H1 (cell line): ENCODE measurements around the gene SCARB2. TPM values are rescaled to one million over a fixed set of nuclear protein-coding genes. Genes with fewer than 3 reads are reported as not detected.

ENCODE experiments used
- ATF3 ChIP-seq: IDR thresholded peaks from 2 replicates; pipeline ENCODE4 v1.6.1; 2011; ENCODE audit warnings: low read depth, mild to moderate bottlenecking, low read length; ENCODE audit not compliant: insufficient read depth
- CEBPB ChIP-seq: IDR thresholded peaks from 2 replicates; pipeline ENCODE4 v1.6.1; 2012; ENCODE audit warnings: low read depth, low read length
- CHD1 ChIP-seq: IDR thresholded peaks from 2 replicates; pipeline ENCODE4 v1.6.1; 2012; ENCODE audit warnings: low read depth, low read length, improper control_type of control experiment
- GABPA ChIP-seq: IDR thresholded peaks from 2 replicates; pipeline ENCODE4 v1.6.1; 2011; ENCODE audit warnings: mild to moderate bottlenecking, low read length, moderate library complexity, borderline replicate concordance; ENCODE audit not compliant: insufficient read depth
- JUN ChIP-seq: IDR thresholded peaks from 2 replicates; pipeline ENCODE4 v1.6.1; 2011; ENCODE audit warnings: low read depth, mild to moderate bottlenecking, improper control_type of control experiment, low read length
- KDM4A ChIP-seq: IDR thresholded peaks from one replicate; pipeline ENCODE4 v1.7.1; 2012; ENCODE audit warnings: low read depth, mild to moderate bottlenecking, moderate library complexity, low read length, inconsistent platforms; ENCODE audit not compliant: severe bottlenecking
- NANOG ChIP-seq: IDR thresholded peaks from 2 replicates; pipeline ENCODE4 v1.6.1; 2011; ENCODE audit warnings: low read length, low read depth, mild to moderate bottlenecking, inconsistent platforms; ENCODE audit not compliant: insufficient read depth, poor library complexity, severe bottlenecking
- POLR2AphosphoS5 ChIP-seq: IDR thresholded peaks from 2 replicates; pipeline ENCODE4 v1.6.1; 2011; ENCODE audit warnings: low read depth, low read length
- RAD21 ChIP-seq, 2 experiments: IDR thresholded peaks in 1 of 2; conservative IDR thresholded peaks in 1 of 2; 2 replicates each; pipeline ENCODE4 v1.6.1; 2011; ENCODE audit warnings: low read depth in 2 of 2, low read length in 2 of 2, improper control_type of control experiment in 1 of 2, inconsistent platforms in 1 of 2, mild to moderate bottlenecking in 1 of 2, moderate library complexity in 1 of 2
- RFX5 ChIP-seq: IDR thresholded peaks from 2 replicates; pipeline ENCODE4 v1.6.1; 2011; ENCODE audit warnings: low read depth, low read length, improper control_type of control experiment, borderline replicate concordance
- SIRT6 ChIP-seq: IDR thresholded peaks from one replicate; pipeline ENCODE4 v1.7.1; 2012; ENCODE audit warnings: low read length, inconsistent platforms
- SP1 ChIP-seq: IDR thresholded peaks from 2 replicates; pipeline ENCODE4 v1.6.1; 2011; ENCODE audit warnings: low read depth, low read length
- TAF1 ChIP-seq: IDR thresholded peaks from 2 replicates; pipeline ENCODE4 v1.6.1; 2011; ENCODE audit warnings: mild to moderate bottlenecking, low read depth, low read length
- TAF7 ChIP-seq: optimal IDR thresholded peaks from 2 replicates; pipeline ENCODE3; 2011; ENCODE audit warnings: low read depth, mild to moderate bottlenecking, inconsistent platforms, low read length, moderate library complexity, borderline replicate concordance
- TCF12 ChIP-seq: IDR thresholded peaks from 2 replicates; pipeline ENCODE4 v1.6.1; 2011; ENCODE audit warnings: low read depth, mild to moderate bottlenecking, low read length
- polyA plus RNA-seq, 7 experiments: library from polyadenylated mRNA; depleted of rRNA in 3 of 7; stranded (reverse) in 5 of 7; unstranded in 2 of 7; fragments of >200 nt in 5 of 7; fragments of 200-250 nt in 2 of 7; gene quantifications; 1 replicate in 5 of 7; 2 replicates in 1 of 7; 4 replicates in 1 of 7; pipeline versions ENCODE4 v1.2.1 to v1.2.3, GENCODE V29; 2011 to 2013; ENCODE audit warnings: missing spikeins in 2 of 7, mixed read lengths in 2 of 7
- total RNA-seq: library from RNA; stranded (reverse); fragmentation: NEBNext Ultra II Directional; extraction: Animal tissue kit (Norgen Biotek cat#: 25700); gene quantifications from 2 replicates; pipeline ENCODE4 v1.2.1, GENCODE V29; 2021
- TF ChIP-seq, protein P1 (sequence below): IDR thresholded peaks from 2 replicates; pipeline ENCODE4 v1.6.1; 2012; ENCODE audit warnings: inconsistent platforms
- TF ChIP-seq, protein P2 (sequence below): IDR thresholded peaks from 2 replicates; pipeline ENCODE4 v1.6.1; 2012; ENCODE audit warnings: inconsistent platforms
- TF ChIP-seq, protein P3 (sequence below), 3 experiments: IDR thresholded peaks; 1 replicate in 2 of 3; 2 replicates in 1 of 3; pipeline versions ENCODE4 v1.5.1 to v1.6.1; 2011; ENCODE audit warnings: low read length in 3 of 3, mild to moderate bottlenecking in 3 of 3, inconsistent platforms in 2 of 3, low read depth in 1 of 3, moderate library complexity in 1 of 3; ENCODE audit not compliant: insufficient read depth in 1 of 3; ENCODE audit errors: control extremely low read depth in 1 of 3

The SCARB2 gene
- total and polyA plus RNA-seq, 2 of the 8 experiments (the other 6 are each of a cell fraction or from before 2014, with no cell fraction given): 18.5 to 35.7 TPM

- TF ChIP-seq ATF3: no peak
- no peak for TF ChIP-seq SP1
- TF ChIP-seq, protein P1, sequence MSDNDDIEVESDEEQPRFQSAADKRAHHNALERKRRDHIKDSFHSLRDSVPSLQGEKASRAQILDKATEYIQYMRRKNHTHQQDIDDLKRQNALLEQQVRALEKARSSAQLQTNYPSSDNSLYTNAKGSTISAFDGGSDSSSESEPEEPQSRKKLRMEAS: peak; percentile 47; the same call in 1 of the 2 replicates
- no peak for TF ChIP-seq GABPA
- no peak for TF ChIP-seq JUN
- TF ChIP-seq TCF12: no peak
- TF ChIP-seq TAF7: no peak
- TF ChIP-seq, protein P2, sequence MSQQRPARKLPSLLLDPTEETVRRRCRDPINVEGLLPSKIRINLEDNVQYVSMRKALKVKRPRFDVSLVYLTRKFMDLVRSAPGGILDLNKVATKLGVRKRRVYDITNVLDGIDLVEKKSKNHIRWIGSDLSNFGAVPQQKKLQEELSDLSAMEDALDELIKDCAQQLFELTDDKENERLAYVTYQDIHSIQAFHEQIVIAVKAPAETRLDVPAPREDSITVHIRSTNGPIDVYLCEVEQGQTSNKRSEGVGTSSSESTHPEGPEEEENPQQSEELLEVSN: peak; percentile 96
- no peak for TF ChIP-seq NANOG
- TF ChIP-seq TAF1: peak; percentile 49; the same call in 1 of the 2 replicates
- TF ChIP-seq RAD21 (IDR thresholded peaks at IDR 0.05 in 1 of 2, conservative IDR thresholded peaks at IDR 0.05 in 1 of 2; ENCODE audit: low read depth in 2 of 2, low read length in 2 of 2): peak; percentile 45 to 57
- TF ChIP-seq POLR2AphosphoS5: 0 out of 2 replicates have a peak, but pooled peaks have one; percentile 20
- no peak for TF ChIP-seq SIRT6
- peak; percentile 97 for TF ChIP-seq KDM4A
- no peak for TF ChIP-seq CHD1
- no peak for TF ChIP-seq CEBPB
- no peak for TF ChIP-seq RFX5
- TF ChIP-seq, protein P3, sequence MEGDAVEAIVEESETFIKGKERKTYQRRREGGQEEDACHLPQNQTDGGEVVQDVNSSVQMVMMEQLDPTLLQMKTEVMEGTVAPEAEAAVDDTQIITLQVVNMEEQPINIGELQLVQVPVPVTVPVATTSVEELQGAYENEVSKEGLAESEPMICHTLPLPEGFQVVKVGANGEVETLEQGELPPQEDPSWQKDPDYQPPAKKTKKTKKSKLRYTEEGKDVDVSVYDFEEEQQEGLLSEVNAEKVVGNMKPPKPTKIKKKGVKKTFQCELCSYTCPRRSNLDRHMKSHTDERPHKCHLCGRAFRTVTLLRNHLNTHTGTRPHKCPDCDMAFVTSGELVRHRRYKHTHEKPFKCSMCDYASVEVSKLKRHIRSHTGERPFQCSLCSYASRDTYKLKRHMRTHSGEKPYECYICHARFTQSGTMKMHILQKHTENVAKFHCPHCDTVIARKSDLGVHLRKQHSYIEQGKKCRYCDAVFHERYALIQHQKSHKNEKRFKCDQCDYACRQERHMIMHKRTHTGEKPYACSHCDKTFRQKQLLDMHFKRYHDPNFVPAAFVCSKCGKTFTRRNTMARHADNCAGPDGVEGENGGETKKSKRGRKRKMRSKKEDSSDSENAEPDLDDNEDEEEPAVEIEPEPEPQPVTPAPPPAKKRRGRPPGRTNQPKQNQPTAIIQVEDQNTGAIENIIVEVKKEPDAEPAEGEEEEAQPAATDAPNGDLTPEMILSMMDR (IDR thresholded peaks at IDR 0.05; ENCODE audit: control extremely low read depth in 1 of 3, insufficient read depth in 1 of 3, low read depth in 1 of 3, low read length in 3 of 3): peak; percentile 17 to 51 (median 33)
Observed at GRCh38 chr4:76251441-76252270, 38.0 kb upstream of the SCARB2 start, which contains the start of gene FAM47E (continued).
